GM12878 (cell line): Measurements from ENCODE around the gene LGI4. TPM values are rescaled to one million over a fixed set of nuclear protein-coding genes. Genes with fewer than 3 reads are reported as not detected.
A peak's percentile ranks its signal among the peaks of the same experiment; 100 is the strongest.

Experiments used
- ATAC-seq: fragments of 200-7000 bp; cut with Tn5 transposase; 3 replicates; pipeline ENCODE4 v1.9.1; 2020; ENCODE audit warnings: mild to moderate bottlenecking, moderate library complexity
- BruUV-seq: library from RNA; stranded (reverse); fragments of 400-500 nt; replicated peaks from 2 replicates; lab custom pipeline; 2021; lab: Mats Ljungman, UMichigan
- CTCF ChIA-PET: fragments of 300-600 bp; sonication (Branson Sonifier 250); formaldehyde crosslinking; extraction: SDS; loops from one replicate; lab custom pipeline; 2021; ENCODE audit warnings: inconsistent platforms; lab: Yijun Ruan, JAX
- POLR2A ChIA-PET: fragments of 350-600 bp; formaldehyde crosslinking; extraction: SDS; loops from one replicate; lab custom pipeline; 2021; ENCODE audit warnings: inconsistent platforms; lab: Charles Lee
- RAD21 ChIA-PET: fragments of 300-600 bp; sonication (Branson Sonifier 250); formaldehyde crosslinking; loops from one replicate; lab custom pipeline; 2023; ENCODE audit warnings: antibody characterized with exemption; ENCODE audit not compliant: unreplicated experiment; lab: Charles Lee
- SMC1A ChIA-PET: fragments of 300-600 bp; sonication (Branson Sonifier 250); formaldehyde crosslinking; loops from one replicate; lab custom pipeline; 2023; ENCODE audit not compliant: unreplicated experiment, uncharacterized antibody; lab: Charles Lee
- DNase-seq: peaks from one replicate; pipeline ENCODE4 v3.0.0-alpha.2; 2011; ENCODE audit warnings: low read depth, low spot score
- FAIRE-seq: peaks from 3 replicates; lab custom pipeline; 2011; peaks lifted over from hg19 to GRCh38; lab: Jason Lieb, UNC
- H2AFZ ChIP-seq: 2 replicates; pipeline ENCODE4 v1.6.0; 2011; ENCODE audit warnings: low read depth, low read length, control low read depth; ENCODE audit not compliant: control insufficient read depth
- H3K27ac ChIP-seq: 2 replicates; pipeline ENCODE4 v1.5.1; 2011; ENCODE audit warnings: control low read depth; ENCODE audit not compliant: control insufficient read depth, insufficient read depth
- H3K27me3 ChIP-seq, 2 experiments: replicated peaks in 1 of 2; 2 replicates each; pipeline versions ENCODE4 v1.6.0 to v1.6.1; 2011; ENCODE audit warnings: low read length in 1 of 2; ENCODE audit not compliant: control insufficient read depth in 2 of 2, insufficient read depth in 2 of 2
- H3K36me3 ChIP-seq, 2 experiments: 2 replicates each; pipeline ENCODE4 v1.5.1; 2011; ENCODE audit warnings: low read length in 1 of 2; ENCODE audit not compliant: control insufficient read depth in 2 of 2, insufficient read depth in 2 of 2
- H3K4me1 ChIP-seq: 2 replicates; pipeline ENCODE4 v1.6.1; 2011; ENCODE audit warnings: mild to moderate bottlenecking, low read length, moderate library complexity, mixed read lengths; ENCODE audit not compliant: control insufficient read depth, insufficient read depth
- H3K4me2 ChIP-seq: 2 replicates; pipeline ENCODE4 v1.6.0; 2011; ENCODE audit warnings: control low read depth; ENCODE audit not compliant: control insufficient read depth, insufficient read depth
- H3K4me3 ChIP-seq: fragments of 200-600 bp; sonication (generic); 2 replicates; pipeline ENCODE4 v1.5.1; 2016
- H3K79me2 ChIP-seq: 2 replicates; pipeline ENCODE4 v1.6.0; 2011; ENCODE audit warnings: low read length; ENCODE audit not compliant: control insufficient read depth, insufficient read depth
- H3K9ac ChIP-seq: 2 replicates; pipeline ENCODE4 v1.8.0; 2011; ENCODE audit warnings: low read length, control low read depth, mixed read lengths; ENCODE audit not compliant: control insufficient read depth, insufficient read depth
- H3K9me3 ChIP-seq: replicated peaks from 3 replicates; pipeline ENCODE4 v1.5.1; 2011; ENCODE audit warnings: mild to moderate bottlenecking, low read length; ENCODE audit not compliant: control insufficient read depth, insufficient read depth
- H4K20me1 ChIP-seq: 2 replicates; pipeline ENCODE4 v1.6.0; 2011; ENCODE audit not compliant: control insufficient read depth, insufficient read depth
- BHLHE40 ChIP-seq, 2 experiments: fragments of 450-650 bp in 1 of 2; IDR thresholded peaks; 2 replicates each; pipeline ENCODE4 v1.6.1; 2011 to 2017; ENCODE audit warnings: low read depth in 2 of 2, borderline replicate concordance in 1 of 2, improper control_type of control experiment in 1 of 2, low read length in 1 of 2, mild to moderate bottlenecking in 1 of 2
- CEBPB ChIP-seq, 2 experiments: fragments of 150-350 bp in 1 of 2; IDR thresholded peaks; 2 replicates each; pipeline ENCODE4 v1.6.1; 2012 to 2014; ENCODE audit warnings: low read depth in 2 of 2, low read length in 2 of 2, borderline replicate concordance in 1 of 2, inconsistent platforms in 1 of 2
- DPF2 ChIP-seq: fragments of 450-650 bp; IDR thresholded peaks from 2 replicates; pipeline ENCODE4 v1.6.1; 2017; ENCODE audit warnings: mild to moderate bottlenecking
- EED ChIP-seq: sonication (generic); IDR thresholded peaks from 2 replicates; pipeline ENCODE4 v1.6.1; 2016; ENCODE audit warnings: antibody characterized with exemption, low read depth
- IKZF1 ChIP-seq: fragments of 450-650 bp; conservative IDR thresholded peaks from 2 replicates; pipeline ENCODE4 v1.6.1; 2017; ENCODE audit warnings: antibody characterized with exemption, mild to moderate bottlenecking
- JUNB ChIP-seq: IDR thresholded peaks from 2 replicates; pipeline ENCODE4 v1.6.1; 2016; ENCODE audit warnings: antibody characterized with exemption, mild to moderate bottlenecking
- KAT2A ChIP-seq: conservative IDR thresholded peaks from 2 replicates; pipeline ENCODE4 v1.6.1; 2011; ENCODE audit warnings: low read depth, low read length; ENCODE audit not compliant: control insufficient read depth
- MTA2 ChIP-seq: fragments of 450-650 bp; IDR thresholded peaks from 2 replicates; pipeline ENCODE4 v1.6.1; 2016; ENCODE audit warnings: low read depth, mild to moderate bottlenecking, moderate library complexity
- NFXL1 ChIP-seq: fragments of 450-650 bp; IDR thresholded peaks from 2 replicates; pipeline ENCODE4 v1.6.1; 2017; ENCODE audit warnings: antibody characterized with exemption, mild to moderate bottlenecking, borderline replicate concordance
- NR2F1 ChIP-seq: fragments of 450-650 bp; conservative IDR thresholded peaks from 2 replicates; pipeline ENCODE4 v1.6.1; 2017; ENCODE audit warnings: mild to moderate bottlenecking
- PAX8 ChIP-seq: fragments of 450-650 bp; IDR thresholded peaks from 2 replicates; pipeline ENCODE4 v1.6.1; 2017; ENCODE audit warnings: mild to moderate bottlenecking, moderate library complexity
- POLR2AphosphoS2 ChIP-seq: IDR thresholded peaks from 2 replicates; pipeline ENCODE4 v1.6.1; 2011; ENCODE audit warnings: low read depth, mild to moderate bottlenecking, low read length, improper control_type of control experiment, moderate library complexity
- RBBP5 ChIP-seq: fragments of 200-600 bp; sonication (generic); conservative IDR thresholded peaks from 2 replicates; pipeline ENCODE4 v1.6.1; 2016
- SIN3A ChIP-seq: IDR thresholded peaks from 2 replicates; pipeline ENCODE4 v1.6.1; 2012; ENCODE audit warnings: low read depth, low read length, improper control_type of control experiment
- SMC3 ChIP-seq: IDR thresholded peaks from 2 replicates; pipeline ENCODE4 v1.6.1; 2011; ENCODE audit warnings: low read length, improper control_type of control experiment, borderline replicate concordance
- SPI1 ChIP-seq: IDR thresholded peaks from 2 replicates; pipeline ENCODE4 v1.6.1; 2011; ENCODE audit warnings: low read depth, mild to moderate bottlenecking, low read length, moderate library complexity, borderline replicate concordance; ENCODE audit not compliant: insufficient read depth
- SUZ12 ChIP-seq: fragments of 200-600 bp; sonication (generic); IDR thresholded peaks from one replicate; pipeline ENCODE4 v1.6.1; 2018; ENCODE audit warnings: antibody characterized with exemption, mild to moderate bottlenecking; ENCODE audit not compliant: unreplicated experiment
- WGBS: methylation state at CpG from one replicate; pipeline ENCODE4 v1.1.6; 2016; ENCODE audit warnings: low lambda C conversion rate; ENCODE audit not compliant: insufficient replicate concordance, insufficient coverage; ENCODE audit errors: missing lambda C conversion rate; 5-methylcytosine and 5-hydroxymethylcytosine counted together
- in situ Hi-C: fragments of 300-500 bp; cut with MboI; formaldehyde crosslinking; loops from 9 replicates; pipeline ENCODE4 v1.14.3; 2018; ENCODE audit warnings: mixed read lengths
- intact Hi-C: fragments of 100-400 bp; cut with micrococcal nuclease; formaldehyde crosslinking; loops from one replicate; pipeline ENCODE4 v1.14.2; 2022; ENCODE audit not compliant: unreplicated experiment
- polyA plus RNA-seq, 11 experiments: library from polyadenylated mRNA; depleted of rRNA in 4 of 11; unstranded in 6 of 11; stranded (reverse) in 5 of 11; fragments of >200 nt; fragmentation: Nextera tagmentation in 4 of 11; fragmentation: Illumina TruSeq in 1 of 11; extraction: Ambion mirVana in 4 of 11; extraction: Trizol in 1 of 11; gene quantifications; 1 replicate in 1 of 11; 2 replicates in 10 of 11; pipeline versions ENCODE4 v1.2.1 to v1.2.3, GENCODE V29; 2011 to 2016; ENCODE audit warnings: inconsistent platforms in 2 of 11, missing spikeins in 2 of 11, low read depth in 1 of 11
- total RNA-seq, 4 experiments: library from RNA; depleted of rRNA in 3 of 4; stranded (reverse); fragments of >200 nt in 3 of 4; fragmentation: Illumina TruSeq in 1 of 4; extraction: Trizol in 1 of 4; gene quantifications; 2 replicates each; pipeline versions ENCODE4 v1.2.1 to v1.2.3, GENCODE V29; 2013 to 2021
- TF ChIP-seq, protein P1 (sequence below): fragments of 450-650 bp; formaldehyde crosslinking; IDR thresholded peaks from 2 replicates; pipeline ENCODE4 v1.4.0; 2020; ENCODE audit warnings: mild to moderate bottlenecking, moderate library complexity
- TF ChIP-seq, protein P2 (sequence below): IDR thresholded peaks from 2 replicates; pipeline ENCODE4 v1.6.1; 2011; ENCODE audit warnings: mild to moderate bottlenecking, low read depth, low read length, moderate library complexity; ENCODE audit not compliant: insufficient replicate concordance

The LGI4 gene
- total and polyA plus RNA-seq, 10 of the 15 experiments (the other 5 are each of a cell fraction or from before 2014, with no cell fraction given): 0.11 TPM; not detected in 9

DNA sequence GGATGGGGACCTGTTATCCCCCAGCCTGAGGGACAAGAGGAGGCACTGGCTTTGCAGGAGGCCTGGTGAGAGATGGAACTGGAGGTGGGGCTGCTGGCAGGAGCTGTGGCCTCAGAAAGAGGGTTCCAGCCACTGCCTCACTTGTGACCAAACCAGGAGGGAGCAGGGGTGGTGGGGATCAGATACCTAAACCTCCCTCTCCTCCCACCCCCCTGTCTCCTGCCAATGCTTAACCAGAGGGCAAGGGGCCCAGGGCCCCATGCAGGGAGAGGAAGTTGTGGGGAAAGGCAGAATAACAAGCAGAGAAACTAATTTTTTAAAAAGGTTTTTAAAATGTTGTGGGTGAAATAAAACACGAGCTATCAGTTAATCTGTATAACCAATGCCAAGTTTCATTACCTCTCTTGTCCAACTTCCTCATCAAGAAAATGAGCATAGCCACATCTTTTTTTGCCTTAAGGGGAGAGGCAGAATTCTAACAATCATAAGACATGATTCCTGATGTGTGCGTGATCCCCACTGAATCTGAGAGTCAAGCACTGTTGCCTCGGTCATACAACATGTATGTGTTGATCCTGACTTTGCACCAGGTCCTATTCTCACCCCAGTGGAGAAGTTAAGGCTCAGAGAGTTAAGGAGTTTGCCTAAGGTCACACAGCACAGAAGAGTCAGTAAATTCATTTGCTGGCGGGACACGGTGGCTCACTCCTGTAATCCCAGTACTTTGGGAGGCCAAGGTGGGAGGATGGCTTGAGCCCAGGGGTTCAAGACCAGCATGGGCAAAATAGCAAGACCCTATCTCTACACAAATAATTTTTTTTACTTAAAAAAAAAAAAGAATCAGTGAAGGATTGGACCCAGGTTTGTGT, 32.6 kb upstream of the LGI4 start:
- FAIRE-seq: no peak
- RAD21 ChIA-PET: no interaction called here
- Histone ChIP-seq H4K20me1 (no peaks in the 10 kb centered on the region), H3K27me3 (no peaks in the 10 kb centered on the region), H3K4me1 (peaks cover 11% of the 10 kb centered on the region; the same call in 1 of the 2 replicates), H3K4me2 (no peak overlapping the region), H2AFZ (no peak overlapping the region), H3K36me3 (peaks cover 28 to 36% of the 10 kb centered on the region in 2 experiments), H3K4me3 (no peak overlapping the region), H3K9me3 (peaks cover 36% of the 10 kb centered on the region), H3K27ac (no peak overlapping the region), H3K79me2 (no peaks in the 10 kb centered on the region), H3K9ac (no peak overlapping the region)
- ATAC-seq: peak; percentile 26; the same call in 2 of the 3 replicates
- BruUV-seq: no TSS peak
- intact Hi-C loops (no loop called here), in situ Hi-C loops (no loop called here)
- CTCF ChIA-PET: interaction anchor here (0.6 kb wide), 1 partner anchor 328 kb away, joined by 3 read pairs; no protein-coding TSS in a partner anchor
- SMC1A ChIA-PET: interaction anchor here (1.2 kb wide), 2 partner anchors 26 to 39 kb away, joined by 3 read pairs; no protein-coding TSS in a partner anchor
- POLR2A ChIA-PET: interaction anchor here (0.8 kb wide), 2 partner anchors 13 to 38 kb away, joined by 3 to 4 read pairs; partner anchors contain the start of gene FXYD5
- DNase-seq: no peak
- 72% methylated on average over 5 of the region's 5 CpGs for WGBS
- TF ChIP-seq RBBP5: no peak
- TF ChIP-seq, protein P1, sequence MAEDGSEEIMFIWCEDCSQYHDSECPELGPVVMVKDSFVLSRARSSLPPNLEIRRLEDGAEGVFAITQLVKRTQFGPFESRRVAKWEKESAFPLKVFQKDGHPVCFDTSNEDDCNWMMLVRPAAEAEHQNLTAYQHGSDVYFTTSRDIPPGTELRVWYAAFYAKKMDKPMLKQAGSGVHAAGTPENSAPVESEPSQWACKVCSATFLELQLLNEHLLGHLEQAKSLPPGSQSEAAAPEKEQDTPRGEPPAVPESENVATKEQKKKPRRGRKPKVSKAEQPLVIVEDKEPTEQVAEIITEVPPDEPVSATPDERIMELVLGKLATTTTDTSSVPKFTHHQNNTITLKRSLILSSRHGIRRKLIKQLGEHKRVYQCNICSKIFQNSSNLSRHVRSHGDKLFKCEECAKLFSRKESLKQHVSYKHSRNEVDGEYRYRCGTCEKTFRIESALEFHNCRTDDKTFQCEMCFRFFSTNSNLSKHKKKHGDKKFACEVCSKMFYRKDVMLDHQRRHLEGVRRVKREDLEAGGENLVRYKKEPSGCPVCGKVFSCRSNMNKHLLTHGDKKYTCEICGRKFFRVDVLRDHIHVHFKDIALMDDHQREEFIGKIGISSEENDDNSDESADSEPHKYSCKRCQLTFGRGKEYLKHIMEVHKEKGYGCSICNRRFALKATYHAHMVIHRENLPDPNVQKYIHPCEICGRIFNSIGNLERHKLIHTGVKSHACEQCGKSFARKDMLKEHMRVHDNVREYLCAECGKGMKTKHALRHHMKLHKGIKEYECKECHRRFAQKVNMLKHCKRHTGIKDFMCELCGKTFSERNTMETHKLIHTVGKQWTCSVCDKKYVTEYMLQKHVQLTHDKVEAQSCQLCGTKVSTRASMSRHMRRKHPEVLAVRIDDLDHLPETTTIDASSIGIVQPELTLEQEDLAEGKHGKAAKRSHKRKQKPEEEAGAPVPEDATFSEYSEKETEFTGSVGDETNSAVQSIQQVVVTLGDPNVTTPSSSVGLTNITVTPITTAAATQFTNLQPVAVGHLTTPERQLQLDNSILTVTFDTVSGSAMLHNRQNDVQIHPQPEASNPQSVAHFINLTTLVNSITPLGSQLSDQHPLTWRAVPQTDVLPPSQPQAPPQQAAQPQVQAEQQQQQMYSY (CRISPR knock-in tag): no peak
- no peak for TF ChIP-seq JUNB
- no peak for TF ChIP-seq KAT2A
- no peak for TF ChIP-seq CEBPB (IDR thresholded peaks at IDR 0.05; ENCODE audit: borderline replicate concordance in 1 of 2, low read depth in 2 of 2, low read length in 2 of 2)
- no peak for TF ChIP-seq NFXL1
- TF ChIP-seq SIN3A: no peak
- TF ChIP-seq PAX8: no peak
- 0 out of 2 replicates have a peak, but pooled peaks have one; percentile 19 for TF ChIP-seq SPI1
- TF ChIP-seq SUZ12: no peak
- no peak for TF ChIP-seq SMC3
- TF ChIP-seq MTA2: peak; percentile 37; the same call in 1 of the 2 replicates
- 0 out of 2 replicates have a peak, but pooled peaks have one; percentile 35 for TF ChIP-seq DPF2
- TF ChIP-seq NR2F1: no peak
- TF ChIP-seq, protein P2, sequence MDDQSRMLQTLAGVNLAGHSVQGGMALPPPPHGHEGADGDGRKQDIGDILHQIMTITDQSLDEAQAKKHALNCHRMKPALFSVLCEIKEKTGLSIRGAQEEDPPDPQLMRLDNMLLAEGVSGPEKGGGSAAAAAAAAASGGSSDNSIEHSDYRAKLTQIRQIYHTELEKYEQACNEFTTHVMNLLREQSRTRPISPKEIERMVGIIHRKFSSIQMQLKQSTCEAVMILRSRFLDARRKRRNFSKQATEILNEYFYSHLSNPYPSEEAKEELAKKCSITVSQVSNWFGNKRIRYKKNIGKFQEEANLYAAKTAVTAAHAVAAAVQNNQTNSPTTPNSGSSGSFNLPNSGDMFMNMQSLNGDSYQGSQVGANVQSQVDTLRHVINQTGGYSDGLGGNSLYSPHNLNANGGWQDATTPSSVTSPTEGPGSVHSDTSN: no peak
- peak in 1 of 2 experiments; percentile 27; a peak in 1 of 4 replicates for TF ChIP-seq BHLHE40 (IDR thresholded peaks at IDR 0.05; ENCODE audit: borderline replicate concordance in 1 of 2, low read depth in 2 of 2, low read length in 1 of 2)
- no peak for TF ChIP-seq EED
- TF ChIP-seq IKZF1: 0 out of 2 replicates have a peak, but pooled peaks have one; percentile 28
- TF ChIP-seq POLR2AphosphoS2: no peak
